Measurements from ENCODE around the gene PRDM15. TPM values are rescaled to one million over a fixed set of nuclear protein-coding genes. Genes with fewer than 3 reads are reported as not detected.
A peak's percentile ranks its signal among the peaks of the same experiment; 100 is the strongest.

Gene PRDM15
- total RNA-seq, 2 experiments from 2014 or later, result 7.0 to 8.1 TPM

- H3K27me3 Mint-ChIP-seq, result no peaks in the 10 kb centered on the region
- POLR2A ChIA-PET, result interaction anchor here (1.1 kb wide), 1 partner anchor 192 kb away, joined by 3 read pairs; no protein-coding TSS in a partner anchor
- H3K4me3 Mint-ChIP-seq, result no peak overlapping the region
- H3K9me3 Mint-ChIP-seq, result no peaks in the 10 kb centered on the region
- peak; percentile 55 for DNase-seq
- peaks cover 3% of the 10 kb centered on the region for H3K36me3 Mint-ChIP-seq (ENCODE audit: low read depth)
- no peak overlapping the region for H3K27ac Mint-ChIP-seq
- CTCF ChIA-PET, result interaction anchor here (0.6 to 2.4 kb wide), 29 partner anchors 9 to 536 kb away, joined by 3 to 33 read pairs (median 3); no protein-coding TSS in a partner anchor
- no peaks in the 10 kb centered on the region for H3K4me1 Mint-ChIP-seq
Measured at GRCh38 chr21:41816583-41817165, 62.5 kb downstream of the PRDM15 start.

GRCh38 chr21:41815652-41816582 lies 63.2 kb downstream of the PRDM15 start:
- Mint-ChIP-seq H3K4me1 (no peaks in the 10 kb centered on the region), H3K36me3 (ENCODE audit: low read depth) (peaks cover 5% of the 10 kb centered on the region), H3K4me3 (no peak overlapping the region), H3K27me3 (no peaks in the 10 kb centered on the region), H3K9me3 (no peaks in the 10 kb centered on the region), H3K27ac (no peak overlapping the region)
- DNase-seq, result no peak
- ChIA-PET CTCF (interaction anchor here (0.6 to 2.4 kb wide), 23 partner anchors 9 to 570 kb away, joined by 3 to 33 read pairs (median 4); no protein-coding TSS in a partner anchor), POLR2A (interaction anchor here (1.1 kb wide), 1 partner anchor 193 kb away, joined by 3 read pairs; no protein-coding TSS in a partner anchor)

GRCh38 chr21:41813226-41813625 lies 65.9 kb downstream of the PRDM15 start:
- ChIA-PET CTCF (no interaction called here), POLR2A (no interaction called here)
- no peak for DNase-seq
- no peak overlapping the region for H3K27ac Mint-ChIP-seq
- peaks cover 9% of the 10 kb centered on the region for H3K36me3 Mint-ChIP-seq (ENCODE audit: low read depth)
- no peak overlapping the region for H3K4me3 Mint-ChIP-seq
- no peaks in the 10 kb centered on the region for H3K27me3 Mint-ChIP-seq
- no peaks in the 10 kb centered on the region for H3K9me3 Mint-ChIP-seq
- no peaks in the 10 kb centered on the region for H3K4me1 Mint-ChIP-seq

GRCh38 chr21:41812679-41813078 lies 66.5 kb downstream of the PRDM15 start:
- POLR2A ChIA-PET, result no interaction called here
- H3K36me3 Mint-ChIP-seq (ENCODE audit: low read depth), result peaks cover 12% of the 10 kb centered on the region
- H3K4me1 Mint-ChIP-seq, result no peaks in the 10 kb centered on the region
- no peaks in the 10 kb centered on the region for H3K9me3 Mint-ChIP-seq
- no peaks in the 10 kb centered on the region for H3K27me3 Mint-ChIP-seq
- DNase-seq, result no peak
- no peak overlapping the region for H3K27ac Mint-ChIP-seq
- no peak overlapping the region for H3K4me3 Mint-ChIP-seq
- CTCF ChIA-PET, result no interaction called here

GRCh38 chr21:41810597-41810932 lies 68.6 kb downstream of the PRDM15 start:
- no peaks in the 10 kb centered on the region for H3K27me3 Mint-ChIP-seq
- no peaks in the 10 kb centered on the region for H3K4me1 Mint-ChIP-seq
- peaks cover 23% of the 10 kb centered on the region for H3K36me3 Mint-ChIP-seq (ENCODE audit: low read depth)
- H3K9me3 Mint-ChIP-seq, result peaks cover 7% of the 10 kb centered on the region
- POLR2A ChIA-PET, result no interaction called here
- H3K27ac Mint-ChIP-seq, result no peak overlapping the region
- CTCF ChIA-PET, result no interaction called here
- no peak for DNase-seq
- H3K4me3 Mint-ChIP-seq, result no peak overlapping the region

GRCh38 chr21:41809891-41810596 lies 69.1 kb downstream of the PRDM15 start:
- H3K27me3 Mint-ChIP-seq, result no peaks in the 10 kb centered on the region
- H3K4me3 Mint-ChIP-seq, result no peak overlapping the region
- H3K36me3 Mint-ChIP-seq (ENCODE audit: low read depth), result peaks cover 25% of the 10 kb centered on the region
- DNase-seq, result no peak
- no peak overlapping the region for H3K27ac Mint-ChIP-seq
- H3K9me3 Mint-ChIP-seq, result peaks cover 8% of the 10 kb centered on the region
- ChIA-PET POLR2A (no interaction called here), CTCF (no interaction called here)
- no peaks in the 10 kb centered on the region for H3K4me1 Mint-ChIP-seq

GRCh38 chr21:41808846-41809245 lies 70.3 kb downstream of the PRDM15 start:
- CTCF ChIA-PET, result no interaction called here
- no peak for DNase-seq
- Mint-ChIP-seq H3K27me3 (no peaks in the 10 kb centered on the region), H3K27ac (no peak overlapping the region), H3K9me3 (peaks cover 8% of the 10 kb centered on the region), H3K4me1 (no peaks in the 10 kb centered on the region), H3K4me3 (no peak overlapping the region), H3K36me3 (ENCODE audit: low read depth) (peaks cover 28% of the 10 kb centered on the region)
- POLR2A ChIA-PET, result no interaction called here

GRCh38 chr21:41808094-41808493 lies 71.0 kb downstream of the PRDM15 start:
- CTCF ChIA-PET, result no interaction called here
- Mint-ChIP-seq H3K4me1 (no peaks in the 10 kb centered on the region), H3K27ac (no peak overlapping the region), H3K27me3 (no peaks in the 10 kb centered on the region), H3K4me3 (no peak overlapping the region), H3K9me3 (peaks cover 8% of the 10 kb centered on the region), H3K36me3 (ENCODE audit: low read depth) (peaks cover 28% of the 10 kb centered on the region)
- POLR2A ChIA-PET, result no interaction called here
- no peak for DNase-seq

- CTCF ChIA-PET, result no interaction called here
- Mint-ChIP-seq H3K4me3 (no peak overlapping the region), H3K27ac (no peak overlapping the region)
Measured at GRCh38 chr21:41806773-41807172, 72.4 kb downstream of the PRDM15 start.

GRCh38 chr21:41805643-41806042 lies 73.5 kb downstream of the PRDM15 start:
- Mint-ChIP-seq H3K27me3 (no peaks in the 10 kb centered on the region), H3K4me1 (no peaks in the 10 kb centered on the region), H3K27ac (no peak overlapping the region), H3K9me3 (peaks cover 8% of the 10 kb centered on the region), H3K36me3 (ENCODE audit: low read depth) (peaks cover 28% of the 10 kb centered on the region), H3K4me3 (no peak overlapping the region)
- DNase-seq, result no peak
- CTCF ChIA-PET, result no interaction called here
- POLR2A ChIA-PET, result no interaction called here

More at GRCh38 chr21:41806773-41807172, 72.4 kb downstream of the PRDM15 start:
- no peak for DNase-seq
- H3K4me1 Mint-ChIP-seq, result no peaks in the 10 kb centered on the region
- no peaks in the 10 kb centered on the region for H3K27me3 Mint-ChIP-seq
- H3K36me3 Mint-ChIP-seq (ENCODE audit: low read depth), result peaks cover 28% of the 10 kb centered on the region
- POLR2A ChIA-PET, result no interaction called here
- H3K9me3 Mint-ChIP-seq, result peaks cover 8% of the 10 kb centered on the region

GRCh38 chr21:41805038-41805437 lies 74.1 kb downstream of the PRDM15 start:
- POLR2A ChIA-PET, result no interaction called here
- Mint-ChIP-seq H3K36me3 (ENCODE audit: low read depth) (peaks cover 28% of the 10 kb centered on the region), H3K27me3 (no peaks in the 10 kb centered on the region), H3K27ac (no peak overlapping the region), H3K4me1 (no peaks in the 10 kb centered on the region), H3K4me3 (no peak overlapping the region), H3K9me3 (peaks cover 8% of the 10 kb centered on the region)
- no peak for DNase-seq
- CTCF ChIA-PET, result no interaction called here

GRCh38 chr21:41804381-41804780 lies 74.8 kb downstream of the PRDM15 start:
- DNase-seq, result no peak
- Mint-ChIP-seq H3K4me3 (no peak overlapping the region), H3K9me3 (peaks cover 8% of the 10 kb centered on the region), H3K27ac (no peak overlapping the region), H3K4me1 (no peaks in the 10 kb centered on the region), H3K36me3 (ENCODE audit: low read depth) (peaks cover 26% of the 10 kb centered on the region), H3K27me3 (no peaks in the 10 kb centered on the region)
- POLR2A ChIA-PET, result no interaction called here
- CTCF ChIA-PET, result no interaction called here

GRCh38 chr21:41803316-41803715 lies 75.8 kb downstream of the PRDM15 start:
- peaks cover 8% of the 10 kb centered on the region for H3K9me3 Mint-ChIP-seq

More at GRCh38 chr21:41803316-41803715, 75.8 kb downstream of the PRDM15 start:
- POLR2A ChIA-PET, result no interaction called here
- CTCF ChIA-PET, result no interaction called here
- Mint-ChIP-seq H3K27me3 (no peaks in the 10 kb centered on the region), H3K4me1 (no peaks in the 10 kb centered on the region), H3K36me3 (ENCODE audit: low read depth) (peaks cover 25% of the 10 kb centered on the region), H3K4me3 (no peak overlapping the region), H3K27ac (no peak overlapping the region)
- no peak for DNase-seq

Data from activated CD4-positive, alpha-beta memory T cell treated with anti-CD3 and anti-CD28 coated beads, Interleukin-2, amount 10 ng/mL, durations not matched to agents 7 days and 5 days (primary cell).